Measurements from ENCODE around the gene GRIK1. TPM values are rescaled to one million over a fixed set of nuclear protein-coding genes. Genes with fewer than 3 reads are reported as not detected.

The GRIK1 gene
- total RNA-seq, 5 donors from 2014 or later (not counting 1 experiment from before 2014, with no cell fraction given) = not detected

GRCh38 chr21:29938776-29939103 is 1.1 kb downstream of the GRIK1 start:
- H3K27ac Mint-ChIP-seq = no peak overlapping the region
- no peak for ATAC-seq (replicated peaks in 1 of 4)
- Histone ChIP-seq H3K36me3 (ENCODE audit: control insufficient read depth in 2 of 2, extremely low read depth in 1 of 2, insufficient read depth in 1 of 2, low read length in 1 of 2) (no peaks in the 10 kb centered on the region), H3K27ac (ENCODE audit: low read length) (no peak overlapping the region), H3K27me3 (replicated peaks in 1 of 2; ENCODE audit: control insufficient read depth in 2 of 2, extremely low read depth in 1 of 2, insufficient read depth in 2 of 2, low read length in 1 of 2) (peaks cover 11 to 19% of the 10 kb centered on the region in 2 experiments), H3K4me1 (ENCODE audit: control insufficient read depth in 1 of 2, extremely low read depth in 1 of 2, insufficient read depth in 2 of 2, low read length in 2 of 2) (no peaks in the 10 kb centered on the region), H3K4me3 (ENCODE audit: control insufficient read depth in 1 of 2, extremely low read depth in 1 of 2, low read length in 1 of 2) (no peak overlapping the region), H3K9me3 (no peaks in the 10 kb centered on the region)
- 20% methylated on average over 11 of the region's 11 CpGs for WGBS (ENCODE audit: insufficient coverage)
- no peak for DNase-seq
- no peak overlapping the region for H3K4me3 Mint-ChIP-seq
- peaks cover 3% of the 10 kb centered on the region for H3K36me3 Mint-ChIP-seq
- H3K4me1 Mint-ChIP-seq = peaks cover 0 to 3% (median 0%) of the 10 kb centered on the region in 3 donors
- ChIA-PET CTCF (no interaction called here), POLR2A (no interaction called here)
- peaks cover 32 to 42% of the 10 kb centered on the region in 2 donors for H3K27me3 Mint-ChIP-seq
- peaks cover 4 to 9% (median 5%) of the 10 kb centered on the region in 3 donors for H3K9me3 Mint-ChIP-seq

- H3K9me3 Mint-ChIP-seq = no peaks in the 10 kb centered on the region
- Histone ChIP-seq H3K36me3 (ENCODE audit: control insufficient read depth in 2 of 2, extremely low read depth in 1 of 2, insufficient read depth in 1 of 2, low read length in 1 of 2) (no peaks in the 10 kb centered on the region), H3K27me3 (replicated peaks in 1 of 2; ENCODE audit: control insufficient read depth in 2 of 2, extremely low read depth in 1 of 2, insufficient read depth in 2 of 2, low read length in 1 of 2) (peaks cover under 1 to 5% of the 10 kb centered on the region in 2 experiments), H3K27ac (ENCODE audit: low read length) (no peak overlapping the region), H3K4me3 (ENCODE audit: control insufficient read depth in 1 of 2, extremely low read depth in 1 of 2, low read length in 1 of 2) (no peak overlapping the region), H3K9me3 (no peaks in the 10 kb centered on the region), H3K4me1 (ENCODE audit: control insufficient read depth in 1 of 2, extremely low read depth in 1 of 2, insufficient read depth in 2 of 2, low read length in 2 of 2) (no peaks in the 10 kb centered on the region)
- ChIA-PET POLR2A (no interaction called here), CTCF (no interaction called here)
- WGBS (ENCODE audit: insufficient coverage) = 70% methylated on average over 2 of the region's 3 CpGs
- DNase-seq (no peak), ATAC-seq (replicated peaks in 1 of 4) (no peak)
- H3K27me3 Mint-ChIP-seq = peaks cover 3 to 9% of the 10 kb centered on the region in 2 donors
- no peaks in the 10 kb centered on the region for H3K36me3 Mint-ChIP-seq
- no peaks in the 10 kb centered on the region for H3K4me1 Mint-ChIP-seq
- no peak overlapping the region for H3K27ac Mint-ChIP-seq
- H3K4me3 Mint-ChIP-seq = no peak overlapping the region
Observed at GRCh38 chr21:29933088-29933487, 6.7 kb downstream of the GRIK1 start.

- no peaks in the 10 kb centered on the region for H3K27me3 Mint-ChIP-seq
- no peaks in the 10 kb centered on the region for H3K4me1 ChIP-seq (ENCODE audit: control insufficient read depth in 1 of 2, extremely low read depth in 1 of 2, insufficient read depth in 2 of 2, low read length in 2 of 2)
- no peak overlapping the region for H3K27ac Mint-ChIP-seq
- H3K27ac ChIP-seq (ENCODE audit: low read length) = no peak overlapping the region
- no peaks in the 10 kb centered on the region for H3K4me1 Mint-ChIP-seq
- H3K36me3 ChIP-seq (ENCODE audit: control insufficient read depth in 2 of 2, extremely low read depth in 1 of 2, insufficient read depth in 1 of 2, low read length in 1 of 2) = no peaks in the 10 kb centered on the region
- no peak for DNase-seq
- H3K4me3 ChIP-seq (ENCODE audit: control insufficient read depth in 1 of 2, extremely low read depth in 1 of 2, low read length in 1 of 2) = no peak overlapping the region
- CTCF ChIA-PET = no interaction called here
- H3K27me3 ChIP-seq (replicated peaks in 1 of 2; ENCODE audit: control insufficient read depth in 2 of 2, extremely low read depth in 1 of 2, insufficient read depth in 2 of 2, low read length in 1 of 2) = no peaks in the 10 kb centered on the region
- no peak for ATAC-seq (replicated peaks in 1 of 4)
- no peaks in the 10 kb centered on the region for H3K9me3 Mint-ChIP-seq
- no peak overlapping the region for H3K4me3 Mint-ChIP-seq
- 67% methylated on average over 2 of the region's 4 CpGs for WGBS (ENCODE audit: insufficient coverage)
- no peaks in the 10 kb centered on the region for H3K36me3 Mint-ChIP-seq
- POLR2A ChIA-PET = no interaction called here
- no peaks in the 10 kb centered on the region for H3K9me3 ChIP-seq
Observed at GRCh38 chr21:29928537-29928936, 11.3 kb downstream of the GRIK1 start.

GRCh38 chr21:29920938-29921337 is 18.9 kb downstream of the GRIK1 start:
- Mint-ChIP-seq H3K4me1 (no peaks in the 10 kb centered on the region), H3K9me3 (no peaks in the 10 kb centered on the region), H3K27ac (no peak overlapping the region), H3K36me3 (no peaks in the 10 kb centered on the region), H3K27me3 (no peaks in the 10 kb centered on the region), H3K4me3 (no peak overlapping the region)
- ATAC-seq (replicated peaks in 1 of 4) = no peak
- no peaks in the 10 kb centered on the region for H3K27me3 ChIP-seq (replicated peaks in 1 of 2; ENCODE audit: control insufficient read depth in 2 of 2, extremely low read depth in 1 of 2, insufficient read depth in 2 of 2, low read length in 1 of 2)
- no peaks in the 10 kb centered on the region for H3K4me1 ChIP-seq (ENCODE audit: control insufficient read depth in 1 of 2, extremely low read depth in 1 of 2, insufficient read depth in 2 of 2, low read length in 2 of 2)
- no peak overlapping the region for H3K27ac ChIP-seq (ENCODE audit: low read length)
- H3K36me3 ChIP-seq (ENCODE audit: control insufficient read depth in 2 of 2, extremely low read depth in 1 of 2, insufficient read depth in 1 of 2, low read length in 1 of 2) = no peaks in the 10 kb centered on the region
- no peaks in the 10 kb centered on the region for H3K9me3 ChIP-seq
- DNase-seq = no peak
- ChIA-PET POLR2A (no interaction called here), CTCF (no interaction called here)
- no CpG with 5 or more reads among the region's 1 CpG for WGBS (ENCODE audit: insufficient coverage)
- H3K4me3 ChIP-seq (ENCODE audit: control insufficient read depth in 1 of 2, extremely low read depth in 1 of 2, low read length in 1 of 2) = no peak overlapping the region

GRCh38 chr21:29914326-29914725 is 25.5 kb downstream of the GRIK1 start:
- H3K4me1 ChIP-seq (ENCODE audit: control insufficient read depth in 1 of 2, extremely low read depth in 1 of 2, insufficient read depth in 2 of 2, low read length in 2 of 2) = no peaks in the 10 kb centered on the region
- WGBS (ENCODE audit: insufficient coverage) = no CpG with 5 or more reads among the region's 2 CpGs
- Mint-ChIP-seq H3K4me1 (no peaks in the 10 kb centered on the region), H3K4me3 (no peak overlapping the region), H3K27me3 (peaks cover 0 to 4% of the 10 kb centered on the region in 2 donors), H3K9me3 (peaks cover 0 to 17% (median 0%) of the 10 kb centered on the region in 3 donors), H3K27ac (no peak overlapping the region), H3K36me3 (no peaks in the 10 kb centered on the region)
- POLR2A ChIA-PET = no interaction called here
- no peaks in the 10 kb centered on the region for H3K27me3 ChIP-seq (replicated peaks in 1 of 2; ENCODE audit: control insufficient read depth in 2 of 2, extremely low read depth in 1 of 2, insufficient read depth in 2 of 2, low read length in 1 of 2)
- H3K36me3 ChIP-seq (ENCODE audit: control insufficient read depth in 2 of 2, extremely low read depth in 1 of 2, insufficient read depth in 1 of 2, low read length in 1 of 2) = no peaks in the 10 kb centered on the region
- no peak overlapping the region for H3K4me3 ChIP-seq (ENCODE audit: control insufficient read depth in 1 of 2, extremely low read depth in 1 of 2, low read length in 1 of 2)
- ATAC-seq (replicated peaks in 1 of 4) = no peak
- DNase-seq = no peak
- CTCF ChIA-PET = no interaction called here
- H3K27ac ChIP-seq (ENCODE audit: low read length) = no peak overlapping the region
- H3K9me3 ChIP-seq = no peaks in the 10 kb centered on the region

GRCh38 chr21:29909571-29909970 is 30.2 kb downstream of the GRIK1 start:
- DNase-seq (no peak), ATAC-seq (replicated peaks in 1 of 4) (no peak)
- Mint-ChIP-seq H3K9me3 (peaks cover 0 to 14% (median 0%) of the 10 kb centered on the region in 3 donors), H3K27me3 (peaks cover 0 to 4% of the 10 kb centered on the region in 2 donors), H3K27ac (no peak overlapping the region), H3K4me3 (no peak overlapping the region), H3K4me1 (no peaks in the 10 kb centered on the region), H3K36me3 (no peaks in the 10 kb centered on the region)
- Histone ChIP-seq H3K36me3 (ENCODE audit: control insufficient read depth in 2 of 2, extremely low read depth in 1 of 2, insufficient read depth in 1 of 2, low read length in 1 of 2) (no peaks in the 10 kb centered on the region), H3K27ac (ENCODE audit: low read length) (no peak overlapping the region), H3K27me3 (replicated peaks in 1 of 2; ENCODE audit: control insufficient read depth in 2 of 2, extremely low read depth in 1 of 2, insufficient read depth in 2 of 2, low read length in 1 of 2) (no peaks in the 10 kb centered on the region), H3K4me1 (ENCODE audit: control insufficient read depth in 1 of 2, extremely low read depth in 1 of 2, insufficient read depth in 2 of 2, low read length in 2 of 2) (no peaks in the 10 kb centered on the region), H3K4me3 (ENCODE audit: control insufficient read depth in 1 of 2, extremely low read depth in 1 of 2, low read length in 1 of 2) (no peak overlapping the region), H3K9me3 (no peaks in the 10 kb centered on the region)
- WGBS (ENCODE audit: insufficient coverage) = no CpG with 5 or more reads among the region's 4 CpGs
- POLR2A ChIA-PET = no interaction called here
- CTCF ChIA-PET = no interaction called here

Data from T-cell (primary cell).